CD14-positive monocyte (primary cell): ENCODE results near the gene ZFP62. TPM values are rescaled to one million over a fixed set of nuclear protein-coding genes. Genes with fewer than 3 reads are reported as not detected.
"Not testable (repeated sequence)": the region's sequence is repeated elsewhere in the genome, so short reads cannot be mapped to it uniquely, and the experiment has no call there.

Source experiments
- DNase-seq, 3 donors: peaks; one replicate each; pipeline ENCODE4 v3.0.0-alpha.2; 2011 to 2022
- H2AFZ ChIP-seq: 2 replicates; pipeline ENCODE4 v1.6.0; 2012; ENCODE audit warnings: mild to moderate bottlenecking, low read depth, low read length, inconsistent platforms; ENCODE audit not compliant: insufficient read depth, poor library complexity, severe bottlenecking
- H3K27ac ChIP-seq, 2 donors: 1 replicate in 1 of 2; 2 replicates in 1 of 2; pipeline ENCODE4 v1.5.1; 2012 to 2013; ENCODE audit warnings: low read length in 2 of 2, control low read depth in 1 of 2, inconsistent platforms in 1 of 2, low read depth in 1 of 2, mild to moderate bottlenecking in 1 of 2
- H3K27me3 ChIP-seq, 2 donors: one replicate each; pipeline versions ENCODE4 v1.6.0 to v1.6.1; 2011 to 2013; ENCODE audit warnings: low read length in 2 of 2; ENCODE audit not compliant: control insufficient read depth in 2 of 2, insufficient read depth in 2 of 2
- H3K36me3 ChIP-seq, 2 donors: replicated peaks in 1 of 2; 1 replicate in 1 of 2; 2 replicates in 1 of 2; pipeline versions ENCODE4 v1.5.1 to v1.6.1; 2012 to 2013; ENCODE audit warnings: low read length in 2 of 2, control low read depth in 1 of 2, inconsistent platforms in 1 of 2, mild to moderate bottlenecking in 1 of 2; ENCODE audit not compliant: insufficient read depth in 2 of 2, control insufficient read depth in 1 of 2
- H3K4me1 ChIP-seq, 2 donors: 1 replicate in 1 of 2; 2 replicates in 1 of 2; pipeline versions ENCODE4 v1.5.1 to v1.6.1; 2012 to 2013; ENCODE audit warnings: low read length in 2 of 2, control low read depth in 1 of 2, inconsistent platforms in 1 of 2, mild to moderate bottlenecking in 1 of 2, moderate library complexity in 1 of 2; ENCODE audit not compliant: insufficient read depth in 2 of 2, control insufficient read depth in 1 of 2
- H3K4me2 ChIP-seq: replicated peaks from 2 replicates; pipeline ENCODE3; 2012; ENCODE audit warnings: low read length, moderate library complexity, mild to moderate bottlenecking; ENCODE audit not compliant: poor library complexity, severe bottlenecking; ENCODE audit errors: extremely low read depth
- H3K4me3 ChIP-seq, 3 experiments: fragments of 200-600 bp in 1 of 3; sonication (generic) in 1 of 3; replicated peaks in 1 of 3; 1 replicate in 2 of 3; 2 replicates in 1 of 3; pipeline ENCODE4 v1.5.1; 2011 to 2013; ENCODE audit warnings: low read length in 3 of 3, mild to moderate bottlenecking in 3 of 3, control low read depth in 2 of 3, low read depth in 2 of 3, inconsistent platforms in 1 of 3, moderate library complexity in 1 of 3
- H3K79me2 ChIP-seq: 2 replicates; pipeline ENCODE4 v1.6.0; 2012; ENCODE audit warnings: mild to moderate bottlenecking, control low read depth, inconsistent platforms, low read length, moderate library complexity; ENCODE audit not compliant: insufficient read depth
- H3K9ac ChIP-seq: 2 replicates; pipeline ENCODE4 v1.6.0; 2017; ENCODE audit warnings: low read length, mild to moderate bottlenecking; ENCODE audit not compliant: insufficient read depth, poor library complexity, severe bottlenecking
- H3K9me3 ChIP-seq, 2 donors: replicated peaks in 1 of 2; 1 replicate in 1 of 2; 2 replicates in 1 of 2; pipeline versions ENCODE4 v1.5.1 to v1.6.1; 2012 to 2013; ENCODE audit warnings: low read length in 2 of 2, control low read depth in 1 of 2; ENCODE audit not compliant: control insufficient read depth in 1 of 2, insufficient read depth in 1 of 2
- H4K20me1 ChIP-seq: 2 replicates; pipeline ENCODE4 v1.6.0; 2012; ENCODE audit warnings: mild to moderate bottlenecking, low read length, control low read depth, moderate library complexity; ENCODE audit not compliant: insufficient read depth
- H3K27ac Mint-ChIP-seq, 7 donors: one replicate each; pipeline ENCODE4 v1.8.0; 2020; ENCODE audit warnings: mild to moderate bottlenecking in 7 of 7, mixed read lengths in 7 of 7, moderate library complexity in 6 of 7, inconsistent platforms in 2 of 7
- H3K27me3 Mint-ChIP-seq, 3 donors: one replicate each; pipeline ENCODE4 v1.8.0; 2021 to 2022; ENCODE audit warnings: low read depth in 3 of 3, mild to moderate bottlenecking in 3 of 3, mixed read lengths in 3 of 3, moderate library complexity in 3 of 3, inconsistent platforms in 1 of 3
- H3K36me3 Mint-ChIP-seq, 2 donors: one replicate each; pipeline ENCODE4 v1.8.0; 2020; ENCODE audit warnings: mixed read lengths in 2 of 2, inconsistent platforms in 1 of 2, mild to moderate bottlenecking in 1 of 2
- H3K4me1 Mint-ChIP-seq: one replicate; pipeline ENCODE4 v1.8.0; 2020; ENCODE audit warnings: mild to moderate bottlenecking, mixed read lengths
- H3K4me3 Mint-ChIP-seq, 2 donors: one replicate each; pipeline ENCODE4 v1.8.0; 2020; ENCODE audit warnings: mild to moderate bottlenecking in 2 of 2, mixed read lengths in 2 of 2, moderate library complexity in 1 of 2
- H3K9me3 Mint-ChIP-seq, 7 donors: one replicate each; pipeline ENCODE4 v1.8.0; 2020 to 2022; ENCODE audit warnings: mixed read lengths in 7 of 7, mild to moderate bottlenecking in 6 of 7, moderate library complexity in 6 of 7, inconsistent platforms in 2 of 7
- WGBS: methylation state at CpG from one replicate; pipeline ENCODE4 v1.1.5; 2013; ENCODE audit warnings: missing lambda C conversion rate; ENCODE audit not compliant: insufficient coverage; 5-methylcytosine and 5-hydroxymethylcytosine counted together
- intact Hi-C, 2 donors: fragments of 100-400 bp; cut with micrococcal nuclease; formaldehyde crosslinking; loops; one replicate each; pipeline versions ENCODE4 v1.15.0 to v1.15.1; 2023
- polyA plus RNA-seq, 3 donors: library from polyadenylated mRNA; depleted of rRNA in 1 of 3; unstranded in 2 of 3; stranded (reverse) in 1 of 3; fragments of 300-500 nt in 2 of 3; fragments of >200 nt in 1 of 3; fragmentation: Illumina TruSeq in 2 of 3; gene quantifications; 1 replicate in 2 of 3; 2 replicates in 1 of 3; pipeline ENCODE4 v1.2.3, GENCODE V29; 2012 to 2021
- TF ChIP-seq, protein P1 (sequence below): fragments of 200-600 bp; IDR thresholded peaks from one replicate; pipeline ENCODE4 v1.8.0; 2022; ENCODE audit warnings: antibody characterized with exemption, mild to moderate bottlenecking

Gene ZFP62
- polyA plus RNA-seq, 3 donors = 4.1 to 7.1 (median 6.5) TPM

DNA sequence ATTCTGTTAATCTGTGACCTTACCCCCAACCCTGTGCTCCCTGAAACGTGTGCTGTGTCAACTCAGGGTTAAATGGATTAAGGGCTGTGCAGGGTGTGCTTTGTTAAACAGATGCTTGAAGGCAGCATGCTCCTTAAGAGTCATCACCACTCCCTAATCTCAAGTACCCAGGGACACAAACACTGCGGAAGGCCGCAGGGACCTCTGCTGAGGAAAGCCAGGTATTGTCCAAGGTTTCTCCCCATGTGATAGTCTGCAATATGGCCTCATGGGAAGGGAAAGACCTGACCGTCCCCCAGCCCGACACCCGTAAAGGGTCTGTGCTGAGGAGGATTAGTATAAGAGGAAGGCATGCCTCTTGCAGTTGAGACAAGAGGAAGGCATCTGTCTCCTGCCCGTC, 33.7 kb downstream of the ZFP62 start:
- Mint-ChIP-seq H3K36me3 (peaks cover 21 to 22% of the 10 kb centered on the region in 2 donors), H3K4me1 (peaks cover 58% of the 10 kb centered on the region), H3K27ac (peak overlapping the region in 5 of 7 donors; percentile 28 to 98 (median 54))
- not testable (repeated sequence) for H3K27me3 ChIP-seq, H3K9me3 ChIP-seq, H3K4me3 ChIP-seq, DNase-seq, H4K20me1 ChIP-seq, H3K4me3 Mint-ChIP-seq, H3K36me3 ChIP-seq, H3K27ac ChIP-seq, H2AFZ ChIP-seq, H3K4me2 ChIP-seq, H3K27me3 Mint-ChIP-seq, H3K9ac ChIP-seq, H3K9me3 Mint-ChIP-seq
- Histone ChIP-seq H3K4me1 (peaks cover 44 to 48% of the 10 kb centered on the region in 2 donors), H3K79me2 (peaks cover 31% of the 10 kb centered on the region)
- intact Hi-C loops = loop anchor here in 1 of 2 donors (5.0 kb wide), 1 partner anchor 35 kb away; the partner anchor contains the start of gene ZFP62
- WGBS = no CpG with 5 or more reads among the region's 7 CpGs

- TF ChIP-seq, protein P1, sequence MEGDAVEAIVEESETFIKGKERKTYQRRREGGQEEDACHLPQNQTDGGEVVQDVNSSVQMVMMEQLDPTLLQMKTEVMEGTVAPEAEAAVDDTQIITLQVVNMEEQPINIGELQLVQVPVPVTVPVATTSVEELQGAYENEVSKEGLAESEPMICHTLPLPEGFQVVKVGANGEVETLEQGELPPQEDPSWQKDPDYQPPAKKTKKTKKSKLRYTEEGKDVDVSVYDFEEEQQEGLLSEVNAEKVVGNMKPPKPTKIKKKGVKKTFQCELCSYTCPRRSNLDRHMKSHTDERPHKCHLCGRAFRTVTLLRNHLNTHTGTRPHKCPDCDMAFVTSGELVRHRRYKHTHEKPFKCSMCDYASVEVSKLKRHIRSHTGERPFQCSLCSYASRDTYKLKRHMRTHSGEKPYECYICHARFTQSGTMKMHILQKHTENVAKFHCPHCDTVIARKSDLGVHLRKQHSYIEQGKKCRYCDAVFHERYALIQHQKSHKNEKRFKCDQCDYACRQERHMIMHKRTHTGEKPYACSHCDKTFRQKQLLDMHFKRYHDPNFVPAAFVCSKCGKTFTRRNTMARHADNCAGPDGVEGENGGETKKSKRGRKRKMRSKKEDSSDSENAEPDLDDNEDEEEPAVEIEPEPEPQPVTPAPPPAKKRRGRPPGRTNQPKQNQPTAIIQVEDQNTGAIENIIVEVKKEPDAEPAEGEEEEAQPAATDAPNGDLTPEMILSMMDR = no peak
- Mint-ChIP-seq H3K4me3 (no peak overlapping the region), H3K4me1 (peaks cover 60% of the 10 kb centered on the region)
These were observed 35.1 kb downstream of the ZFP62 start for GRCh38 chr5:180825768-180826525.

More at GRCh38 chr5:180825768-180826525, 35.1 kb downstream of the ZFP62 start:
- Histone ChIP-seq H3K4me2 (no peak overlapping the region), H3K4me1 (peaks cover 47 to 52% of the 10 kb centered on the region in 2 donors), H3K36me3 (no peaks in the 10 kb centered on the region), H4K20me1 (no peaks in the 10 kb centered on the region), H3K27me3 (no peaks in the 10 kb centered on the region), H3K4me3 (no peak overlapping the region), H3K79me2 (peaks cover 17% of the 10 kb centered on the region), H3K9ac (no peak overlapping the region), H3K27ac (peak overlapping the region in 1 of 2 donors; percentile 39), H2AFZ (no peak overlapping the region), H3K9me3 (peaks cover 0 to 3% of the 10 kb centered on the region in 2 donors)
- peak; percentile 53 to 70 (median 64) for DNase-seq
- WGBS = 100% methylated on average over 2 of the region's 3 CpGs
- Mint-ChIP-seq H3K27ac (peak overlapping the region; percentile 56 to 85 (median 68)), H3K36me3 (peaks cover 21 to 22% of the 10 kb centered on the region in 2 donors), H3K27me3 (peaks cover 0 to 2% (median 0%) of the 10 kb centered on the region in 3 donors), H3K9me3 (peaks cover 0 to 10% (median 2%) of the 10 kb centered on the region in 7 donors)
- intact Hi-C loops = loop anchor here in 1 of 2 donors (5.0 kb wide), 1 partner anchor 36 kb away; the partner anchor contains the start of gene ZFP62
